ENCODE results near the gene ESYT2. TPM values are rescaled to one million over a fixed set of nuclear protein-coding genes. Genes with fewer than 3 reads are reported as not detected.

Gene ESYT2
- total and polyA plus RNA-seq, 9 of the 15 experiments (the other 6 are each of a cell fraction or from before 2014, with no cell fraction given), result 5.8 to 86.9 (median 64.7) TPM

DNA sequence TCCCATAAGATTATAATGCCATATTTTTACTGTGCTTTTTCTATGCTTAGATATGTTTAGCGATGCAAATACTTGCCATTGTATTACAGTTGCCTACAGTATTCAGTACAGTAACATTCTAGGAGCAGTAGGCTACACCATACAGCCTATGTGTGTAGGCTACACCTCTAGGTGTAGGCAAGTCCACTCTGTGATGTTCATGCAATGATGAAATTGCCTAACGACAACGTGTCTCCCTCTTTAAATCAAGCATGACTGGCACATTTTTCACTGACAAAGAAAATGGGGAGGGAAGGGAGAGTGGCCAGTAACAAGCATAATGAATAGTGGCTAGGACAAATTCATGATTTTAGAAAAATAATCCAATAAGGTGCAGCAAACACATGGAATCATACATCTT lies 126.4 kb downstream of the ESYT2 start:
- peaks cover 31 to 37% of the 10 kb centered on the region in 2 experiments for H3K4me1 ChIP-seq (replicated peaks in 1 of 2; ENCODE audit: control insufficient read depth in 2 of 2, insufficient read depth in 2 of 2, low read length in 2 of 2)
- intact Hi-C loops (cut with micrococcal nuclease), result loop anchor here (5.0 kb wide), 1 partner anchor 39 kb away; no protein-coding TSS in a partner anchor
- peak; percentile 62 for FAIRE-seq
- TF ChIP-seq NONO (IDR thresholded peaks at IDR 0.05; ENCODE audit: low read depth in 2 of 2, low read length in 1 of 2) (no peak), EHMT2 (IDR thresholded peaks at IDR 0.05) (peak; percentile 54; the same call in 1 of the 2 replicates), CBX3 (IDR thresholded peaks at IDR 0.05; ENCODE audit: borderline replicate concordance in 1 of 2, low read length in 2 of 2) (peak in 1 of 2 experiments; percentile 81; a peak in 1 of 3 replicates), CHD2 (IDR thresholded peaks at IDR 0.05; ENCODE audit: low read depth, low read length) (no peak), CEBPG (CRISPR knock-in tag; IDR thresholded peaks at IDR 0.05) (peak; percentile 50; the same call in 1 of the 2 replicates), CEBPG (tag; conservative IDR thresholded peaks at IDR 0.05 in 1 of 2, IDR thresholded peaks at IDR 0.05 in 1 of 2) (peak; percentile 48 to 56; a peak in 3 of 4 replicates), NBN (IDR thresholded peaks at IDR 0.05; ENCODE audit: low read depth) (0 out of 2 replicates have a peak, but pooled peaks have one; percentile 48), NFE2 (IDR thresholded peaks at IDR 0.05; ENCODE audit: low read depth) (peak; percentile 95)
- TF ChIP-seq, protein P1, sequence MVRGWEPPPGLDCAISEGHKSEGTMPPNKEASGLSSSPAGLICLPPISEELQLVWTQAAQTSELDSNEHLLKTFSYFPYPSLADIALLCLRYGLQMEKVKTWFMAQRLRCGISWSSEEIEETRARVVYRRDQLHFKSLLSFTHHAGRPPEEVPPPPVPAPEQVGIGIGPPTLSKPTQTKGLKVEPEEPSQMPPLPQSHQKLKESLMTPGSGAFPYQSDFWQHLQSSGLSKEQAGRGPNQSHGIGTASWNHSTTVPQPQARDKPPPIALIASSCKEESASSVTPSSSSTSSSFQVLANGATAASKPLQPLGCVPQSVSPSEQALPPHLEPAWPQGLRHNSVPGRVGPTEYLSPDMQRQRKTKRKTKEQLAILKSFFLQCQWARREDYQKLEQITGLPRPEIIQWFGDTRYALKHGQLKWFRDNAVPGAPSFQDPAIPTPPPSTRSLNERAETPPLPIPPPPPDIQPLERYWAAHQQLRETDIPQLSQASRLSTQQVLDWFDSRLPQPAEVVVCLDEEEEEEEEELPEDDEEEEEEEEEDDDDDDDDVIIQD (CRISPR knock-in tag; IDR thresholded peaks at IDR 0.05), result no peak

More for the DNA sequence above, 126.4 kb downstream of the ESYT2 start:
- Histone ChIP-seq H2AFZ (ENCODE audit: low read depth, low read length) (peak overlapping the region; percentile 11; the same call in 1 of the 2 replicates), H3K4me3 (peak overlapping the region; percentile 83), H3K27ac (ENCODE audit: extremely low read depth, low read depth, low read length) (peak overlapping the region; percentile 96), H3K9me1 (ENCODE audit: control insufficient read depth, insufficient read depth, low read length) (peaks cover 2% of the 10 kb centered on the region), H3K9me3 (replicated peaks; ENCODE audit: control insufficient read depth, insufficient read depth, low read depth, low read length) (peaks cover 6% of the 10 kb centered on the region), H3K9ac (ENCODE audit: insufficient read depth in 1 of 2, low read depth in 2 of 2, low read length in 2 of 2) (peak overlapping the region in 1 of 2 experiments; percentile 99; a peak in 3 of 4 replicates), H4K20me1 (replicated peaks; ENCODE audit: control insufficient read depth, insufficient read depth, low read length) (0 out of 2 replicates have a peak, but pooled peaks cover 3% of the 10 kb centered on the region), H3K79me2 (ENCODE audit: control insufficient read depth, insufficient read depth, low read length) (peaks cover 71% of the 10 kb centered on the region), H3K36me3 (ENCODE audit: control insufficient read depth, insufficient read depth, low read length) (peaks cover 53% of the 10 kb centered on the region), H3K4me2 (ENCODE audit: insufficient read depth, low read length) (peak overlapping the region; percentile 99), H3K27me3 (ENCODE audit: control insufficient read depth in 2 of 2, insufficient read depth in 2 of 2, low read length in 2 of 2) (no peaks in the 10 kb centered on the region)
- ATAC-seq, result peak; percentile 35
- WGBS (ENCODE audit: insufficient coverage, low coverage, missing lambda C conversion rate), result 26% methylated on average over 3 of the region's 3 CpGs
- POLR2A ChIA-PET, result interaction anchor here (0.5 to 1.0 kb wide), 2 partner anchors 25 to 327 kb away, joined by 3 to 5 read pairs; no protein-coding TSS in a partner anchor
- peak in 2 of 4 experiments; percentile 47 to 61 for DNase-seq (ENCODE audit: extremely low read depth in 1 of 4, low spot score in 3 of 4)
- TSS peak; percentile 42 for BruUV-seq (replicated peaks)
- in situ Hi-C loops (cut with MboI), result no loop called here
- CTCF ChIA-PET (ENCODE audit: low intra/inter-chr PET ratio), result no interaction called here

Data from K562 (cell line).